ENCODE results near the gene WDR45B.

Gene WDR45B

GRCh38 chr17:82644148-82644547 lies 4.1 kb downstream of the WDR45B start:
- in situ Hi-C loops (cut with HindIII; ENCODE audit: low sequenced_read_pairs), result no loop called here
- TF ChIP-seq CTCF (IDR thresholded peaks at IDR 0.05; ENCODE audit: low read depth, low read length, missing control alignments), result no peak
- no peak for DNase-seq (ENCODE audit: low read depth)
- no peak overlapping the region for H3K4me3 ChIP-seq (ENCODE audit: low read depth, low read length)

GRCh38 chr17:82642022-82642421 lies 6.2 kb downstream of the WDR45B start:
- no peak for TF ChIP-seq CTCF (IDR thresholded peaks at IDR 0.05; ENCODE audit: low read depth, low read length, missing control alignments)
- H3K4me3 ChIP-seq (ENCODE audit: low read depth, low read length), result no peak overlapping the region
- in situ Hi-C loops (cut with HindIII; ENCODE audit: low sequenced_read_pairs), result no loop called here
- DNase-seq (ENCODE audit: low read depth), result no peak

- in situ Hi-C loops (cut with HindIII; ENCODE audit: low sequenced_read_pairs), result no loop called here
- no peak for DNase-seq (ENCODE audit: low read depth)
- TF ChIP-seq CTCF (IDR thresholded peaks at IDR 0.05; ENCODE audit: low read depth, low read length, missing control alignments), result no peak
- no peak overlapping the region for H3K4me3 ChIP-seq (ENCODE audit: low read depth, low read length)
Measured at GRCh38 chr17:82640036-82640435, 8.2 kb downstream of the WDR45B start.

- DNase-seq (ENCODE audit: low read depth), result no peak
- in situ Hi-C loops (cut with HindIII; ENCODE audit: low sequenced_read_pairs), result no loop called here
- no peak overlapping the region for H3K4me3 ChIP-seq (ENCODE audit: low read depth, low read length)
- TF ChIP-seq CTCF (IDR thresholded peaks at IDR 0.05; ENCODE audit: low read depth, low read length, missing control alignments), result no peak
Measured at GRCh38 chr17:82639628-82640027, 8.6 kb downstream of the WDR45B start.

GRCh38 chr17:82638183-82638773 lies 10.0 kb downstream of the WDR45B start:
- TF ChIP-seq CTCF (IDR thresholded peaks at IDR 0.05; ENCODE audit: low read depth, low read length, missing control alignments), result no peak
- H3K4me3 ChIP-seq (ENCODE audit: low read depth, low read length), result no peak overlapping the region
- in situ Hi-C loops (cut with HindIII; ENCODE audit: low sequenced_read_pairs), result no loop called here
- no peak for DNase-seq (ENCODE audit: low read depth)

GRCh38 chr17:82636626-82637598 lies 11.3 kb downstream of the WDR45B start:
- no peak overlapping the region for H3K4me3 ChIP-seq (ENCODE audit: low read depth, low read length)
- in situ Hi-C loops (cut with HindIII; ENCODE audit: low sequenced_read_pairs), result no loop called here
- DNase-seq (ENCODE audit: low read depth), result no peak
- TF ChIP-seq CTCF (IDR thresholded peaks at IDR 0.05; ENCODE audit: low read depth, low read length, missing control alignments), result no peak
